HepG2 (cell line): ENCODE measurements around the gene ACAT2. TPM values are rescaled to one million over a fixed set of nuclear protein-coding genes. Genes with fewer than 3 reads are reported as not detected.
A peak's percentile ranks its signal among the peaks of the same experiment; 100 is the strongest.

Experiments
- ARNT ChIP-seq: fragments of 450-650 bp; IDR thresholded peaks from 2 replicates; pipeline ENCODE4 v1.6.1; 2017
- GATA4 ChIP-seq: sonication (generic); IDR thresholded peaks from 2 replicates; pipeline ENCODE4 v1.6.1; 2016; ENCODE audit warnings: antibody characterized with exemption, low read depth, borderline replicate concordance
- HES4 ChIP-seq: sonication (generic); formaldehyde crosslinking; IDR thresholded peaks from 2 replicates; pipeline ENCODE4 v1.9.0; 2021; ENCODE audit warnings: mild to moderate bottlenecking, missing genetic modification reagents, borderline replicate concordance
- JARID2 ChIP-seq: sonication (generic); formaldehyde crosslinking; IDR thresholded peaks from 2 replicates; pipeline ENCODE4 v1.8.1; 2023; ENCODE audit warnings: missing genetic modification reagents, inconsistent platforms; ENCODE audit not compliant: insufficient replicate concordance
- MXI1 ChIP-seq: IDR thresholded peaks from 3 replicates; pipeline ENCODE4 v1.6.1; 2012; ENCODE audit warnings: low read depth, low read length, inconsistent platforms, borderline replicate concordance
- NFRKB ChIP-seq: fragments of 450-650 bp; IDR thresholded peaks from 2 replicates; pipeline ENCODE4 v1.6.1; 2017
- RAD51 ChIP-seq: fragments of 450-650 bp; IDR thresholded peaks from 2 replicates; pipeline ENCODE4 v1.6.1; 2016; ENCODE audit warnings: borderline replicate concordance
- RFXANK ChIP-seq: IDR thresholded peaks from 2 replicates; pipeline ENCODE4 v1.6.1; 2016
- STAT5B ChIP-seq: sonication (generic); formaldehyde crosslinking; IDR thresholded peaks from 2 replicates; pipeline ENCODE4 v1.4.0; 2020; ENCODE audit warnings: missing genetic modification reagents
- ZBTB7A ChIP-seq: sonication (generic); formaldehyde crosslinking; IDR thresholded peaks from 2 replicates; pipeline ENCODE4 v1.8.0; 2022; ENCODE audit warnings: mild to moderate bottlenecking, missing genetic modification reagents
- ZC3H13 ChIP-seq: sonication (generic); formaldehyde crosslinking; IDR thresholded peaks from 2 replicates; pipeline ENCODE4 v1.8.1; 2023; ENCODE audit warnings: mild to moderate bottlenecking, missing genetic modification reagents, moderate library complexity
- ZMYM3 ChIP-seq: sonication (generic); formaldehyde crosslinking; IDR thresholded peaks from 2 replicates; pipeline ENCODE4 v1.5.1; 2020; ENCODE audit warnings: mild to moderate bottlenecking, missing genetic modification reagents
- ZNF264 ChIP-seq: sonication (generic); formaldehyde crosslinking; IDR thresholded peaks from 2 replicates; pipeline ENCODE4 v1.4.0; 2020; ENCODE audit warnings: missing genetic modification reagents
- ZNF292 ChIP-seq: sonication (generic); formaldehyde crosslinking; IDR thresholded peaks from 2 replicates; pipeline ENCODE4 v1.8.1; 2022; ENCODE audit warnings: mild to moderate bottlenecking, low read depth, missing genetic modification reagents, borderline replicate concordance
- ZNF577 ChIP-seq: sonication (generic); formaldehyde crosslinking; IDR thresholded peaks from 2 replicates; pipeline ENCODE4 v1.4.0; 2020; ENCODE audit warnings: mild to moderate bottlenecking, low read depth, missing genetic modification reagents, borderline replicate concordance
- ZNF674 ChIP-seq: sonication (generic); formaldehyde crosslinking; IDR thresholded peaks from 2 replicates; pipeline ENCODE4 v1.5.0; 2020; ENCODE audit warnings: low read depth, mild to moderate bottlenecking, missing genetic modification reagents
- ZNF83 ChIP-seq: sonication (generic); formaldehyde crosslinking; IDR thresholded peaks from 2 replicates; pipeline ENCODE4 v1.4.0; 2020; ENCODE audit warnings: missing genetic modification reagents, mild to moderate bottlenecking, borderline replicate concordance
- ZNF891 ChIP-seq: sonication (generic); formaldehyde crosslinking; IDR thresholded peaks from 2 replicates; pipeline ENCODE4 v1.5.0; 2020; ENCODE audit warnings: mild to moderate bottlenecking, missing genetic modification reagents
- polyA plus RNA-seq, 8 experiments: library from polyadenylated mRNA; depleted of rRNA in 3 of 8; stranded (reverse) in 7 of 8; unstranded in 1 of 8; fragments of >200 nt; fragmentation: Illumina TruSeq in 4 of 8; extraction: Trizol in 4 of 8; gene quantifications; 2 replicates each; pipeline versions ENCODE4 v1.2.1 to v1.2.3, GENCODE V29; 2011 to 2016; ENCODE audit warnings: low read depth in 4 of 8, missing spikeins in 1 of 8, mixed read lengths in 1 of 8; ENCODE audit not compliant: insufficient read depth in 1 of 8
- total RNA-seq, 5 experiments: library from RNA; depleted of rRNA; stranded (reverse); fragments of >200 nt; fragmentation: Illumina TruSeq; extraction: Trizol; gene quantifications; 2 replicates each; pipeline ENCODE4 v1.2.3, GENCODE V29; 2016; ENCODE audit warnings: low read depth in 1 of 5
- TF ChIP-seq, protein P1 (sequence below): sonication (generic); formaldehyde crosslinking; IDR thresholded peaks from 2 replicates; pipeline ENCODE4 v1.5.0; 2020; ENCODE audit warnings: mild to moderate bottlenecking, missing genetic modification reagents, borderline replicate concordance
- TF ChIP-seq, protein P2 (sequence below): sonication (generic); formaldehyde crosslinking; IDR thresholded peaks from 2 replicates; pipeline ENCODE4 v1.5.1; 2020; ENCODE audit warnings: missing genetic modification reagents, mild to moderate bottlenecking, borderline replicate concordance

The ACAT2 gene
- total and polyA plus RNA-seq, 2 of the 13 experiments (the other 11 are each of a cell fraction or from before 2014, with no cell fraction given) = 121 to 534 TPM

DNA sequence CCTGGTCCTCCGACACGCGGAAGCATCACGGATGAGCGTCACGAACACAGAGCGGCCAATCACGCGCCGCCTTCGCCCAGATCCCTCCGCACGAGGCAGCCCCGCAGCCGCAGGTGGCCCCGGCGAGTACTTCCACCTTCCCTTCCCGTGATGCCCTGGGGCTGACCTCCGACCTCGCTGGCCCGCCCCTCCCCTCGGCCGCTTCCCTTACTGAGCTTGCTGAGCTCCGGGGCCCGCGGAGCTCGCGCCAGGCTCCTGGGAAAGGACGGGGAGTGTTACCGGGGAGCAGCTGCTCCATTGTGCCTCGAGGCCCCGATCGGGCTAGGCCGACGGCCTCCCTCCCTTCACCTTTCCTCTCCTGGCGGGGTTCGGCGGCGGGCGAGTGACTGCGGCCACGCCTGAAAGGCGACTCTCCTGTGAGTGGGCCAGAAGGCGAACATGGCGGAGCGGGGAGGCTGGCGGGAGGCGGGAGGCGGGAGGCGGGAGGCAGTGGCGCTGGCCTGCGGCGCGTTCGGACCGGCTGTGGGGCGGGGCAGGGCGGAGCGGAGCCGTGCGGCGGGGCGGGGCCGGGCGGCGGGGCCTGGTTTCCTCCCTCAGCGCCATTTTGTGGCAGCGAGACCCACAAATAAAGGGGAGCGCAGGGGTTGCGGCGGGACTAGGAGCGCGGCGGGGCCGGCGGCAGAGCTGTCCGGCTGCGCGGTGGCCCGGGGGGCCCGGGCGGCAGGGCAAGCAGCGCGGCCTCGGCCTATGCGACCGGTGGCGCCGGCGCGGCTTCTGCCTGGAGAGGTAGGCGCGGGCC lies 34.7 kb upstream of the ACAT2 start, which contains the start of gene WTAP (continued):
- TF ChIP-seq ZNF292 (CRISPR knock-in tag) (peak; percentile 91; the same call in 1 of the 2 replicates), ZC3H13 (peak; percentile 59; the same call in 1 of the 2 replicates), RFXANK (peak; percentile 93), RAD51 (no peak), ZBTB7A (CRISPR knock-in tag) (no peak), ARNT (no peak), MXI1 (peak; percentile 78; the same call in 2 of the 3 replicates), JARID2 (CRISPR knock-in tag) (peak; percentile 99), NFRKB (peak; percentile 89), GATA4 (peak; percentile 78; the same call in 1 of the 2 replicates), ZNF891 (CRISPR knock-in tag) (peak; percentile 66), ZNF83 (CRISPR knock-in tag) (peak; percentile 99), ZNF674 (peak; percentile 90), ZNF264 (CRISPR knock-in tag) (peak; percentile 94), ZNF577 (peak; percentile 67; the same call in 1 of the 2 replicates), HES4 (CRISPR knock-in tag) (peak; percentile 99), ZMYM3 (CRISPR knock-in tag) (peak; percentile 89), STAT5B (CRISPR knock-in tag) (0 out of 2 replicates have a peak, but pooled peaks have one; percentile 75)
- TF ChIP-seq, protein P1, sequence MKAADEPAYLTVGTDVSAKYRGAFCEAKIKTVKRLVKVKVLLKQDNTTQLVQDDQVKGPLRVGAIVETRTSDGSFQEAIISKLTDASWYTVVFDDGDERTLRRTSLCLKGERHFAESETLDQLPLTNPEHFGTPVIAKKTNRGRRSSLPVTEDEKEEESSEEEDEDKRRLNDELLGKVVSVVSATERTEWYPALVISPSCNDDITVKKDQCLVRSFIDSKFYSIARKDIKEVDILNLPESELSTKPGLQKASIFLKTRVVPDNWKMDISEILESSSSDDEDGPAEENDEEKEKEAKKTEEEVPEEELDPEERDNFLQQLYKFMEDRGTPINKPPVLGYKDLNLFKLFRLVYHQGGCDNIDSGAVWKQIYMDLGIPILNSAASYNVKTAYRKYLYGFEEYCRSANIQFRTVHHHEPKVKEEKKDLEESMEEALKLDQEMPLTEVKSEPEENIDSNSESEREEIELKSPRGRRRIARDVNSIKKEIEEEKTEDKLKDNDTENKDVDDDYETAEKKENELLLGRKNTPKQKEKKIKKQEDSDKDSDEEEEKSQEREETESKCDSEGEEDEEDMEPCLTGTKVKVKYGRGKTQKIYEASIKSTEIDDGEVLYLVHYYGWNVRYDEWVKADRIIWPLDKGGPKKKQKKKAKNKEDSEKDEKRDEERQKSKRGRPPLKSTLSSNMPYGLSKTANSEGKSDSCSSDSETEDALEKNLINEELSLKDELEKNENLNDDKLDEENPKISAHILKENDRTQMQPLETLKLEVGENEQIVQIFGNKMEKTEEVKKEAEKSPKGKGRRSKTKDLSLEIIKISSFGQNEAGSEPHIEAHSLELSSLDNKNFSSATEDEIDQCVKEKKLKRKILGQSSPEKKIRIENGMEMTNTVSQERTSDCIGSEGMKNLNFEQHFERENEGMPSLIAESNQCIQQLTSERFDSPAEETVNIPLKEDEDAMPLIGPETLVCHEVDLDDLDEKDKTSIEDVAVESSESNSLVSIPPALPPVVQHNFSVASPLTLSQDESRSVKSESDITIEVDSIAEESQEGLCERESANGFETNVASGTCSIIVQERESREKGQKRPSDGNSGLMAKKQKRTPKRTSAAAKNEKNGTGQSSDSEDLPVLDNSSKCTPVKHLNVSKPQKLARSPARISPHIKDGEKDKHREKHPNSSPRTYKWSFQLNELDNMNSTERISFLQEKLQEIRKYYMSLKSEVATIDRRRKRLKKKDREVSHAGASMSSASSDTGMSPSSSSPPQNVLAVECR (CRISPR knock-in tag) = peak; percentile 95
- TF ChIP-seq, protein P2, sequence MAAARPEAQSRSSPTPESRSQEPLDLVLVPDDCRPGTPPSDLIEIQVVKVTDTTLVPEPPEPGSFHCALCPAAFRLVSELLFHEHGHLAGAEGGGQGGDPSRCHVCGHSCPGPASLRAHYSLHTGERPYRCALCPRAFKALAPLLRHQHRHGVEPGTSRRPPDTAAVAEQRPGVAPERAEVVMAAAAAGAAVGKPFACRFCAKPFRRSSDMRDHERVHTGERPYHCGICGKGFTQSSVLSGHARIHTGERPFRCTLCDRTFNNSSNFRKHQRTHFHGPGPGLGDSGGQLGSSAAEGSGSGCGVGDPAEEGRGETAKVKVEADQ = no peak; the same call in 1 of the 2 replicates
